Prostate gland (tissue), 2 donors: ENCODE measurements around the gene GDF7. TPM values are rescaled to one million over a fixed set of nuclear protein-coding genes. Genes with fewer than 3 reads are reported as not detected.

Experiments
- DNase-seq: peaks from one replicate; pipeline ENCODE4 v3.0.0-alpha.2; 2019; ENCODE audit warnings: low spot score
- H3K27ac ChIP-seq, 2 donors: fragments of 200-600 bp; sonication (generic); 2 replicates each; pipeline ENCODE4 v1.5.1; 2017 to 2019
- H3K27me3 ChIP-seq: fragments of 200-600 bp; sonication (generic); replicated peaks from 2 replicates; pipeline ENCODE4 v1.5.1; 2019; ENCODE audit not compliant: insufficient read depth
- H3K36me3 ChIP-seq, 2 donors: fragments of 200-600 bp; sonication (generic); 1 replicate in 1 of 2; 2 replicates in 1 of 2; pipeline versions ENCODE4 v1.5.1 to v1.8.1; 2017 to 2019
- H3K4me1 ChIP-seq: fragments of 200-600 bp; sonication (generic); replicated peaks from 2 replicates; pipeline ENCODE4 v1.5.1; 2019
- H3K4me3 ChIP-seq, 2 donors: fragments of 200-600 bp; sonication (generic); 2 replicates each; pipeline ENCODE4 v1.5.1; 2017 to 2019
- H3K9me3 ChIP-seq: fragments of 200-600 bp; sonication (generic); 2 replicates; pipeline ENCODE4 v1.5.1; 2017
- POLR2A ChIP-seq: fragments of 450-650 bp; IDR thresholded peaks from one replicate; pipeline ENCODE4 v1.6.1; 2016; ENCODE audit warnings: antibody characterized with exemption, mild to moderate bottlenecking
- POLR2AphosphoS5 ChIP-seq: sonication (generic); formaldehyde crosslinking; IDR thresholded peaks from one replicate; pipeline ENCODE4 v1.6.1; 2017; ENCODE audit warnings: antibody characterized with exemption
- WGBS: methylation state at CpG from one replicate; pipeline ENCODE4 v1.1.5; 2018; 5-methylcytosine and 5-hydroxymethylcytosine counted together
- intact Hi-C: fragments of 100-400 bp; cut with DNase I; formaldehyde crosslinking; loops from one replicate; pipeline ENCODE4 v1.14.2; 2022
- total RNA-seq, 2 donors: library from RNA; depleted of rRNA; stranded (reverse); fragments of >200 nt; gene quantifications; one replicate each; pipeline ENCODE4 v1.1.0, GENCODE V29; 2016
- TF ChIP-seq, protein P1 (sequence below), 4 experiments: fragments of 200-600 bp in 2 of 4; fragments of 450-650 bp in 2 of 4; sonication (generic) in 2 of 4; IDR thresholded peaks; 1 replicate in 3 of 4; 2 replicates in 1 of 4; pipeline ENCODE4 v1.5.1; 2016 to 2019; ENCODE audit warnings: antibody characterized with exemption in 4 of 4, mild to moderate bottlenecking in 2 of 4, moderate library complexity in 2 of 4

GDF7 gene
- total RNA-seq, 2 donors from 2014 or later, result 3.3 to 7.0 TPM

DNA sequence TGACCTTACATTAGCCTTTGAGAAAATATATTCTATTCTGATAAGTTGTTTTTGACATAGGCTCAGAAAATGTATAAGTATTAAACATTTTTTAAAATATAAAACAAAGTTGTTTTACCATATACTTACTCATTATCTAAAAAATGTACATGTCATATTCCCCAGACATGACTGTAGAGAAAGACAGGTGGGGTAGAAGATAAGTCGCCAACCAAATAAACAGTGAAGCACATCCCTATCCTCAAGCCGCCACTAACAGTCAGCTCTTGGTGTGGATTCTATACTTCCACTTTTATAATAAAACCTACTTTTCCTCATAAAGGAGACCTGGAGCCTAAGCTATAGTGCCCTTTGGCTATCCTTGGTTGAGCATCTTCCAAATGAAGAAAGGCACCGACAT is 26.4 kb downstream of the GDF7 start:
- intact Hi-C loops, result no loop called here
- TF ChIP-seq POLR2AphosphoS5 (no peak), POLR2A (no peak)
- TF ChIP-seq, protein P1, sequence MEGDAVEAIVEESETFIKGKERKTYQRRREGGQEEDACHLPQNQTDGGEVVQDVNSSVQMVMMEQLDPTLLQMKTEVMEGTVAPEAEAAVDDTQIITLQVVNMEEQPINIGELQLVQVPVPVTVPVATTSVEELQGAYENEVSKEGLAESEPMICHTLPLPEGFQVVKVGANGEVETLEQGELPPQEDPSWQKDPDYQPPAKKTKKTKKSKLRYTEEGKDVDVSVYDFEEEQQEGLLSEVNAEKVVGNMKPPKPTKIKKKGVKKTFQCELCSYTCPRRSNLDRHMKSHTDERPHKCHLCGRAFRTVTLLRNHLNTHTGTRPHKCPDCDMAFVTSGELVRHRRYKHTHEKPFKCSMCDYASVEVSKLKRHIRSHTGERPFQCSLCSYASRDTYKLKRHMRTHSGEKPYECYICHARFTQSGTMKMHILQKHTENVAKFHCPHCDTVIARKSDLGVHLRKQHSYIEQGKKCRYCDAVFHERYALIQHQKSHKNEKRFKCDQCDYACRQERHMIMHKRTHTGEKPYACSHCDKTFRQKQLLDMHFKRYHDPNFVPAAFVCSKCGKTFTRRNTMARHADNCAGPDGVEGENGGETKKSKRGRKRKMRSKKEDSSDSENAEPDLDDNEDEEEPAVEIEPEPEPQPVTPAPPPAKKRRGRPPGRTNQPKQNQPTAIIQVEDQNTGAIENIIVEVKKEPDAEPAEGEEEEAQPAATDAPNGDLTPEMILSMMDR (IDR thresholded peaks at IDR 0.05), result no peak

DNA sequence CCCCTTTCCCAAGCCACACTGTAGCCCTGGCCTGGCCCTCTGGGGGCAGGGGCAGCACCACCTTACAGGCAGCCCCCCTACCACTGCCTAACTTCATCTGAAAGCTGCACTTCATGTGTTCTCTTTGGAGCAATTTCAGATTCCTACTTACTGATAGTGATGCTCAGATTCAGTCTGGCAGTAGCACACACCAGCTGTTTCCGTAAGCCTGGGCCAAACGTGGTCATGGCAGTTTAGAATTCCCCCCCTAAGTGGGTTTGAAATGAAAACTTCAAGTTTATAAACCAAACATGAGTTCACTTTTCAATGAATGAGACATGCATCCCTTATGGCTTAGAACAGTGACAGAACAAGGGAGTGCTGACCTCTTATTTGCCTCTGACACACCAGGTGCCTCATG is 29.4 kb downstream of the GDF7 start:
- Histone ChIP-seq H3K4me1 (peaks cover 5% of the 10 kb centered on the region), H3K36me3 (no peaks in the 10 kb centered on the region), H3K27me3 (no peaks in the 10 kb centered on the region), H3K27ac (no peak overlapping the region), H3K9me3 (no peaks in the 10 kb centered on the region), H3K4me3 (no peak overlapping the region)
- intact Hi-C loops, result no loop called here
- DNase-seq, result no peak
- no peak for TF ChIP-seq POLR2AphosphoS5
- TF ChIP-seq, protein P1 (IDR thresholded peaks at IDR 0.05), result no peak
- no peak for TF ChIP-seq POLR2A
- 79% methylated on average over 2 of the region's 2 CpGs for WGBS

More for the DNA sequence above, 26.4 kb downstream of the GDF7 start:
- no peak for DNase-seq
- no peaks in the 10 kb centered on the region for H3K4me1 ChIP-seq
- no peaks in the 10 kb centered on the region for H3K27me3 ChIP-seq
- no peak overlapping the region for H3K4me3 ChIP-seq
- 100% methylated on average over 3 of the region's 3 CpGs for WGBS
- H3K27ac ChIP-seq, result no peak overlapping the region
- no peaks in the 10 kb centered on the region for H3K36me3 ChIP-seq
- no peaks in the 10 kb centered on the region for H3K9me3 ChIP-seq

DNA sequence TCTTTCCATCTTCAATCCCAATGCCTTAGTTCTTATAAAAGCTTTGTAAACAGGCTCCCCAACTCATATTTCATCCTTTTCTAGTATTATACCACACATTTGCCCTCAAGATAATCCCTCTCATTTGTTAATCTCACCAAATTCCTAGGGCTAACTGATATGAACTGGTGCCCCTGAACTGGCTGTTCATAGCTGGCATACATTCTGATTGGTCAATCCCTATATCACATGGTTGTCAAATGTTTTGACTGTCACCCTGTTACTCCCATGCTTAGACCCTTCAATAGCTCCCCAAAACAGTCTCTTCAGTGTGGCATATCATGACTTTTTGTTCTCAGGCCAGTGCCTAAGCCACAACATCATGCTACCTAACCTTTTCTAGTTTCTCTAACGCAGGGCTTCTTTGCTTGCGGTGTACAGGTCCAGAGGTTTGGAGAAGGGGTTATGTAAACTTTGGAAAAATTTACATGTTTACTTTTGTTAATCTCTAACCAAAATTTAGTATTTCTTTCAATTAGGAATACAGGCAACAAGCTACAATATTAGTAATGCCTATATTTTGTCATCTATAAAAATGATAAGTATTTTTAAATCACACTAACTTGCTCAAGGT is 30.5 kb downstream of the GDF7 start:
- intact Hi-C loops, result no loop called here

DNA sequence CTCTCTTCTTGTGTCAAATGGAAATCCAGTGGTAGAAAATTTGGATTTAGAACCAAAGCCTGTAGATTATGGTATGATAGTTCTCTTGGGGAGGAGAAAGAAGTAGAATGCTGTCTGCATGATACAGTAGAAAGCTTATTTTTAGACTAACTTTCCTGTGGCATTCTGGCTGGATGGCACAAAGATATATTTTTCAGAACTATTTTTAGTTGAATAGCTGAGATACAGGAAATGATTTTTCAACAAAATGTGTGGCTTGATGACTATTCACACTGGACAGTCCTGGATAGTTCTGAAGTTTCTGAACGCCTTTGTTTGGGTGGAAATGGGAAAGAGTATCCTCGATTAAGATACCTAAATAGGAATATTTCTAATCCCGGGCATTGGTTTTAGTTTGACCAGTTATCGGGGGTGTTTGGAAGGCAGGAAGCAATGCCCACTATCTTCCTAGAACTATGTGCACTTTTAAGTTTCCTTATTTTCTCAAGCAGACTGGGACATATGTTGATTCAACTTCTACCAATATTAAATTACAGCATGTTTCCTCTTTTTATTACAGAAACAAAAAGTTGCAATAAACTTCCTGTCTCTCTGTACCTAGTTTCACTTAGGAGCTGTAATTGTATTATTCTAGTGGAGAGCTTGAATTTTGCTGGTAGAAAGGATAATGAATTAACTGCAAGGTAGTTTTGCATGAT is 32.1 kb downstream of the GDF7 start:
- Histone ChIP-seq H3K9me3 (no peaks in the 10 kb centered on the region), H3K4me1 (peaks cover 5% of the 10 kb centered on the region), H3K4me3 (no peak overlapping the region), H3K36me3 (no peaks in the 10 kb centered on the region), H3K27me3 (no peaks in the 10 kb centered on the region), H3K27ac (peak overlapping the region in 1 of 2 donors; percentile 3)
- intact Hi-C loops, result no loop called here
- no peak for DNase-seq
- TF ChIP-seq POLR2A (no peak), POLR2AphosphoS5 (no peak)
- TF ChIP-seq, protein P1 (IDR thresholded peaks at IDR 0.05), result no peak
- WGBS, result 65% methylated on average over 4 of the region's 4 CpGs

More for the DNA sequence above, 30.5 kb downstream of the GDF7 start:
- WGBS, result 93% methylated on average over 2 of the region's 2 CpGs
- Histone ChIP-seq H3K4me1 (peaks cover 5% of the 10 kb centered on the region), H3K27ac (no peak overlapping the region), H3K4me3 (no peak overlapping the region), H3K36me3 (no peaks in the 10 kb centered on the region), H3K9me3 (no peaks in the 10 kb centered on the region), H3K27me3 (no peaks in the 10 kb centered on the region)
- TF ChIP-seq POLR2A (no peak), POLR2AphosphoS5 (no peak)
- TF ChIP-seq, protein P1 (IDR thresholded peaks at IDR 0.05), result no peak
- no peak for DNase-seq

DNA sequence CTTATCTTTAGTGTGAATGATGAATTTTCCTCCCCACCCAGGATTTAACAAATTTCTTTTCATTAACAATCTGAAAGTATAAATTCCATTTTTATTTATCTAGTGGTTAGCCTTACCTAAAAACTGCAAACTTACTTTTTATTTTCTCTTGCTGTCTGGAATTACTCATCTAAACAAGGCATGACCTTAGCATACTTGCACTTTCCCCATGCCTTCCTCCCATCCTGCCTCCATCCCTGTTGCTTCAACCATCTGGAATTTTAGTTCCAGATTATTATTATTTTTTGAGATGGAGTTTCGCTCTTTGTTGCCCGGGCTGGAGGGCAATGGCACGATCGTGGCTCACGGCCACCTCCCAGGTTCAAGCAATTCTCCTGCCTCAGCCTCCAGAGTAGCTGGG is 35.6 kb downstream of the GDF7 start:
- Histone ChIP-seq H3K27me3 (no peaks in the 10 kb centered on the region), H3K9me3 (no peaks in the 10 kb centered on the region), H3K27ac (no peak overlapping the region), H3K4me3 (no peak overlapping the region), H3K4me1 (peaks cover 5% of the 10 kb centered on the region), H3K36me3 (no peaks in the 10 kb centered on the region)
- intact Hi-C loops, result no loop called here
- DNase-seq, result no peak
- no peak for TF ChIP-seq POLR2AphosphoS5
- no peak for TF ChIP-seq POLR2A
- TF ChIP-seq, protein P1 (IDR thresholded peaks at IDR 0.05), result no peak
- 97% methylated on average over 5 of the region's 5 CpGs for WGBS
